ENCODE results near the gene WDR83.
"Not testable (repeated sequence)": the region's sequence is repeated elsewhere in the genome, so short reads cannot be mapped to it uniquely, and the experiment has no call there.

- TF ChIP-seq ZNF473, CTCF (tag by site-specific recombination; IDR thresholded peaks at IDR 0.05): not testable (repeated sequence)
These were observed 45.2 kb upstream of the WDR83 start for GRCh38 chr19:12621253-12622024.

Measured in HEK293 (cell line).